ENCODE results near the gene PHF19.

The PHF19 gene

GRCh38 chr9:120808931-120809330, 68.1 kb downstream of the PHF19 start:
- Histone ChIP-seq H3K9me3 (ENCODE audit: insufficient read depth, low read depth, low read length) (peaks cover 2% of the 10 kb centered on the region), H3K4ac (ENCODE audit: low read depth, low read length) (no peak overlapping the region), H3K27me3 (ENCODE audit: insufficient read depth, low read length) (no peaks in the 10 kb centered on the region), H4K91ac (ENCODE audit: low read depth, low read length) (no peak overlapping the region), H2AK5ac (ENCODE audit: low read length) (no peak overlapping the region), H4K12ac (ENCODE audit: low read depth, low read length) (no peak overlapping the region), H3K4me2 (ENCODE audit: low read length) (no peak overlapping the region), H2BK120ac (ENCODE audit: insufficient read depth, low read length, poor library complexity) (no peak overlapping the region), H2BK5ac (ENCODE audit: low read depth, low read length, poor library complexity) (no peak overlapping the region), H3K14ac (ENCODE audit: low read length) (no peak overlapping the region), H3K79me2 (ENCODE audit: control insufficient read depth, insufficient read depth, low read length, poor library complexity) (no peaks in the 10 kb centered on the region), H2AFZ (ENCODE audit: insufficient read depth, low read length, poor library complexity) (no peak overlapping the region), H3K18ac (ENCODE audit: low read length) (no peak overlapping the region), H3K9ac (ENCODE audit: low read length) (no peak overlapping the region), H3K79me1 (ENCODE audit: low read length) (no peaks in the 10 kb centered on the region), H3K4me3 (ENCODE audit: low read depth, low read length) (no peak overlapping the region), H4K8ac (ENCODE audit: low read depth, low read length) (no peak overlapping the region), H3K27ac (ENCODE audit: low read depth, low read length) (no peak overlapping the region), H3K36me3 (ENCODE audit: control insufficient read depth in 1 of 2, insufficient read depth in 2 of 2, low read length in 2 of 2) (no peaks in the 10 kb centered on the region), H2BK12ac (ENCODE audit: low read length) (no peak overlapping the region), H3K23ac (ENCODE audit: low read length) (no peak overlapping the region), H3K4me1 (ENCODE audit: control insufficient read depth in 1 of 2, insufficient read depth in 2 of 2, low read length in 2 of 2) (no peaks in the 10 kb centered on the region)
- peak in 1 of 2 donors; percentile 67 for DNase-seq

GRCh38 chr9:120807607-120808379, 69.2 kb downstream of the PHF19 start:
- no peak overlapping the region for H2AK5ac ChIP-seq (ENCODE audit: low read length)
- no peak overlapping the region for H3K14ac ChIP-seq (ENCODE audit: low read length)
- no peak overlapping the region for H3K27ac ChIP-seq (ENCODE audit: low read depth, low read length)
- no peak overlapping the region for H3K9ac ChIP-seq (ENCODE audit: low read length)
- H3K23ac ChIP-seq (ENCODE audit: low read length) = no peak overlapping the region
- peaks cover 2% of the 10 kb centered on the region for H3K9me3 ChIP-seq (ENCODE audit: insufficient read depth, low read depth, low read length)
- no peak overlapping the region for H4K8ac ChIP-seq (ENCODE audit: low read depth, low read length)
- no peak overlapping the region for H3K4ac ChIP-seq (ENCODE audit: low read depth, low read length)
- H4K12ac ChIP-seq (ENCODE audit: low read depth, low read length) = no peak overlapping the region
- H2BK120ac ChIP-seq (ENCODE audit: insufficient read depth, low read length, poor library complexity) = no peak overlapping the region
- H2BK5ac ChIP-seq (ENCODE audit: low read depth, low read length, poor library complexity) = no peak overlapping the region
- H3K18ac ChIP-seq (ENCODE audit: low read length) = no peak overlapping the region
- H3K4me3 ChIP-seq (ENCODE audit: low read depth, low read length) = no peak overlapping the region
- H4K91ac ChIP-seq (ENCODE audit: low read depth, low read length) = no peak overlapping the region
- no peaks in the 10 kb centered on the region for H3K79me2 ChIP-seq (ENCODE audit: control insufficient read depth, insufficient read depth, low read length, poor library complexity)
- no peaks in the 10 kb centered on the region for H3K36me3 ChIP-seq (ENCODE audit: control insufficient read depth in 1 of 2, insufficient read depth in 2 of 2, low read length in 2 of 2)
- H3K4me2 ChIP-seq (ENCODE audit: low read length) = no peak overlapping the region
- no peaks in the 10 kb centered on the region for H3K27me3 ChIP-seq (ENCODE audit: insufficient read depth, low read length)
- no peaks in the 10 kb centered on the region for H3K4me1 ChIP-seq (ENCODE audit: control insufficient read depth in 1 of 2, insufficient read depth in 2 of 2, low read length in 2 of 2)
- no peaks in the 10 kb centered on the region for H3K79me1 ChIP-seq (ENCODE audit: low read length)
- no peak for DNase-seq
- H2AFZ ChIP-seq (ENCODE audit: insufficient read depth, low read length, poor library complexity) = no peak overlapping the region
- H2BK12ac ChIP-seq (ENCODE audit: low read length) = no peak overlapping the region

Data from trophoblast cell (in vitro differentiated cells and primary cell).